Chondrocyte (in vitro differentiated cells): ENCODE results near the gene GOLGA7B. TPM values are rescaled to one million over a fixed set of nuclear protein-coding genes. Genes with fewer than 3 reads are reported as not detected.

Source experiments
- DNase-seq: peaks from one replicate; pipeline ENCODE4 v3.0.0; 2021; ENCODE audit warnings: mixed read lengths, low spot score
- H3K27ac Mint-ChIP-seq: one replicate; pipeline ENCODE4 v1.8.0; 2021; ENCODE audit warnings: mild to moderate bottlenecking, moderate library complexity, mixed read lengths; ENCODE audit not compliant: unreplicated experiment
- H3K27me3 Mint-ChIP-seq: 2 replicates; pipeline ENCODE4 v1.8.0; 2021; ENCODE audit warnings: low read depth, mixed read lengths
- H3K36me3 Mint-ChIP-seq: 2 replicates; pipeline ENCODE4 v1.8.0; 2021; ENCODE audit warnings: low read depth, mixed read lengths
- H3K4me1 Mint-ChIP-seq: 2 replicates; pipeline ENCODE4 v1.8.0; 2021; ENCODE audit warnings: low read depth, mild to moderate bottlenecking, mixed read lengths
- H3K4me3 Mint-ChIP-seq: one replicate; pipeline ENCODE4 v1.8.0; 2021; ENCODE audit warnings: mild to moderate bottlenecking, moderate library complexity, mixed read lengths; ENCODE audit not compliant: unreplicated experiment
- H3K9me3 Mint-ChIP-seq: 2 replicates; pipeline ENCODE4 v1.8.0; 2021; ENCODE audit warnings: low read depth, mixed read lengths
- CTCF ChIP-seq: fragments of 200-600 bp; sonication (generic); IDR thresholded peaks from 2 replicates; pipeline ENCODE4 v1.5.0; 2021; ENCODE audit warnings: antibody characterized with exemption, mild to moderate bottlenecking, moderate library complexity
- total RNA-seq: library from RNA; stranded (reverse); gene quantifications from 3 replicates; pipeline ENCODE4 v1.2.1, GENCODE V29; 2021

Gene GOLGA7B
- total RNA-seq, 1 donor from 2014 or later = 0.27 TPM

- DNase-seq = no peak
- no peak for TF ChIP-seq CTCF
- Mint-ChIP-seq H3K4me3 (no peak overlapping the region), H3K4me1 (peaks cover 12% of the 10 kb centered on the region), H3K27me3 (peaks cover 36% of the 10 kb centered on the region), H3K36me3 (no peaks in the 10 kb centered on the region), H3K9me3 (no peaks in the 10 kb centered on the region), H3K27ac (no peak overlapping the region)
These were observed 17.7 kb downstream of the GOLGA7B start for GRCh38 chr10:97867220-97867800.

DNA sequence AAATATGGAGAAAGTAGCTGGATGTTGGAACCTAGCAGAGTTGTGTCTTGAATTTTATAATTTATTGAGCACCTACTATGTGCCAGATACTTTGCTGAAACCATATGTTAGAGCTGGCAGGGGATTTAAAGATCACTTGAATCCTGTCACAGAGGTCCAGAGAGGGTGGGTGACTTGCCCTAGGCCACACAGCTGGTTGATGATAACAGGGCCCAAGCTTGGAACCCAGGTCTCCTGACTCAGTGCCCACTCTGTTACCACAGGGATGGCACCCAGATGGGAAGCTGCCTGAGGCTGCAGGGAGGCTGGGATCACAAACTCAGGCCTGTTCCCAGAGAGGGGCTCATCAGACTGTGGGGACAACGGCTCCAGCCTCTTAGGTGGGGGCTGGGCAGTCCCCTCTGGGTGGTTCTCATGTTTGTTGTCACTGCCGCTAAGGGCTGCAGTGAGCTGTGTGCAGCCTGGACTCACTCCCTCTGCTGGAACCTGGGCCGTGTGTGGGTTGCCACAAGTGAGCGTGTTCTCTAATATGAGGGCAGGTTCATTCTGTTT lies 18.6 kb downstream of the GOLGA7B start:
- Mint-ChIP-seq H3K9me3 (no peaks in the 10 kb centered on the region), H3K27ac (no peak overlapping the region), H3K4me3 (no peak overlapping the region), H3K27me3 (peaks cover 45% of the 10 kb centered on the region), H3K36me3 (no peaks in the 10 kb centered on the region), H3K4me1 (peaks cover 12% of the 10 kb centered on the region)
- TF ChIP-seq CTCF = no peak
- no peak for DNase-seq

DNA sequence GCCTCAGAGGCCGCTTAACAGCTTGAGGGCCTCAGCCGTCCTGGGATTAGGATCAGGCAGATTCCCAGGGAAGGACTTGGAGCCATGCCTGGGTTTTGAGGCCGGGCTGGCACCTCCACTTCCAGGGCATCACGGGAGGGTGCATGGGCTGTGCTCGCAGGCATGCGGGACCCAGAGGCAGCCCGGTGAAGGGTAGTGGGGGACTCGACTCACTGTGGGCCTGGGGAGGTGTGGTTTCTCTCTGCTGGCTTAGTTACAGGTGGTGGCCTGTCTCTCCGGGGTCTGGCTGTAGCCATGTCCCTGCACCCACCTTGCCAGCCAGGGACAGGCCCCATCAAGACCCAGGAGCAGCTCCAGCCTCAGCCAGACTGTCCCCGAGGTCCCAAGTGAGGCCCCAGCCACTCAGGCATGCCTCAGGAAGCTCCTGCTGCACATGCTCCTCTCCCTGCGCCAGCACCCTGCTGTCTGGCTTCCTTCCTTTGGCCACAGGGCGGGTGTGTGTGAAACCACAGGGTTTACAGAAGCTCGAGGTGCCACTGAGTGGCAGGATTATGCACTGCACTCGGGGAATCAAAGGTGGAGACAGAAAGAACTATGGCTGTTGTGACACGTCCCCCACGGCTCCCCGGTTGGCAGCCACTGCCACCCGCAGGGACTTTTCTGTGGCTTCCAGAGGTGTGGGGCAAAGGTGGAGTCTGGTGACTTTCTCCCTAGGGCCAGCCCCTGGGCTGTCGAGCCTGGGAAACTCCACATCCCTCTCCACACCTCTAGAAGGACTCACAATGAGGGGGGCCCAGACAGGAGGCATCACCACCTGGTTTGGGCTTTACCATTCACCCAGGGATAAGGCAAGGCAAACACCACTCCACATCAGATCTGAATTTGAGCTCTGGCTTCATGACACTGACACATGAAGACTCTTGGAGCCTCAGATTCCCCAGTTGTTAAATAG lies 19.7 kb downstream of the GOLGA7B start:
- Mint-ChIP-seq H3K27me3 (peaks cover 43% of the 10 kb centered on the region), H3K27ac (peak overlapping the region; percentile 49), H3K4me3 (peak overlapping the region; percentile 0), H3K36me3 (no peaks in the 10 kb centered on the region), H3K4me1 (peaks cover 12% of the 10 kb centered on the region), H3K9me3 (no peaks in the 10 kb centered on the region)
- TF ChIP-seq CTCF = peak; percentile 89
- no peak for DNase-seq

DNA sequence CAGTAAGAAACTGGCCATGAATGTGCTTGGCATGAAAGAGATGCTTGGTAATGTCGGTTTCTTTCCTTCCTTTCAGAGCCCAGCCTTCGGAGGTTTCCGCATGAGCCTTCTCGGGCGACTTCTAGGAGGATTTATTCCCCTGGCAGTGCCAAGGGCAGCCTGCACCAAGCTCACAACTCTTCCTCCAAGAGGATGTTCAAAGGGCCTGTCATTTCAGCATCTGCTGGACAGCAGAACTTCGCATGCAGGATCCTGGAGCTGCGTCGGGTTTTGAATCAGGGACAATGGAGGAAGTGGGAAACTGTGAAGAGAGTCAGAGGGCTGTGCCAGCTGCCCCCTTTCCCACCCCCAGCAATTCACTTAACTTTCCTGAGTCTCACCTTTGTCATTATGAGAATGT lies 21.3 kb downstream of the GOLGA7B start:
- TF ChIP-seq CTCF = no peak
- no peak for DNase-seq
- peaks cover 38% of the 10 kb centered on the region for H3K27me3 Mint-ChIP-seq
- H3K4me3 Mint-ChIP-seq = no peak overlapping the region
- no peaks in the 10 kb centered on the region for H3K9me3 Mint-ChIP-seq
- H3K36me3 Mint-ChIP-seq = no peaks in the 10 kb centered on the region
- H3K27ac Mint-ChIP-seq = no peak overlapping the region
- H3K4me1 Mint-ChIP-seq = peaks cover 25% of the 10 kb centered on the region

GRCh38 chr10:97873569-97873968 lies 23.9 kb downstream of the GOLGA7B start:
- Mint-ChIP-seq H3K27ac (no peak overlapping the region), H3K4me3 (no peak overlapping the region), H3K27me3 (peaks cover 32% of the 10 kb centered on the region), H3K4me1 (peaks cover 26% of the 10 kb centered on the region), H3K9me3 (no peaks in the 10 kb centered on the region), H3K36me3 (no peaks in the 10 kb centered on the region)
- no peak for DNase-seq
- no peak for TF ChIP-seq CTCF
